ENCODE results near the gene IMPDH2.
"Not testable (repeated sequence)": the region's sequence is repeated elsewhere in the genome, so short reads cannot be mapped to it uniquely, and the experiment has no call there.

The IMPDH2 gene

DNA sequence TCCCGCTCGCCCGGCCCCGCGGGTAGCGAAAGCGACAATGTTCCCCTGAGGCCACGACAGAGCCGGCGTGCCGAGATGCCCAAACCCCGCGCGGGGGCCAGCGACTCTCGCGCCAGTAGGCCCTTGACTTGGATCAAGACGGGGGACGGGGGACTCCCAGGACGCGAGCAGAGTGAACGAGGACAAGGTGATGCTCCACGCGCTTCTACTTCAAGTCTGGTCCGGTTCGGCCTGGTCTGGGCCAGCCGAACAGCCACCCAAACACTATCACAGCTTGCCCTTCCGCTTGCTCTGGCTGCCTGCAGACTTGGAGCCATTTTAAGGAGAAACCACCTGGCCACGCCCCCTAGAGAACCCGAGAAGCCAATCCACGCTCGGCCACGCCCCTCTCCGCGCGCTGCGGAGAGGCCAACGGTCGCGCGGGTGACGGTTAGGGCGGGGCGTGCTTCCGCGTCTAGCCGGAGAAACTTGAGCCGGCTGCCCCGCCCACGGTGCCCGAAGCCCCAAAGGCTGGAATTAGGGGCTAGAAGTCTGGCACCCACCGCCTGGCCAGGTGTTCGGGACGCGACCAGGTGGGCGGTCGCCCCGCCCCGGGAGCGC lies 7.9 kb downstream of the IMPDH2 start:
- DNase-seq: peak; percentile 99

DNA sequence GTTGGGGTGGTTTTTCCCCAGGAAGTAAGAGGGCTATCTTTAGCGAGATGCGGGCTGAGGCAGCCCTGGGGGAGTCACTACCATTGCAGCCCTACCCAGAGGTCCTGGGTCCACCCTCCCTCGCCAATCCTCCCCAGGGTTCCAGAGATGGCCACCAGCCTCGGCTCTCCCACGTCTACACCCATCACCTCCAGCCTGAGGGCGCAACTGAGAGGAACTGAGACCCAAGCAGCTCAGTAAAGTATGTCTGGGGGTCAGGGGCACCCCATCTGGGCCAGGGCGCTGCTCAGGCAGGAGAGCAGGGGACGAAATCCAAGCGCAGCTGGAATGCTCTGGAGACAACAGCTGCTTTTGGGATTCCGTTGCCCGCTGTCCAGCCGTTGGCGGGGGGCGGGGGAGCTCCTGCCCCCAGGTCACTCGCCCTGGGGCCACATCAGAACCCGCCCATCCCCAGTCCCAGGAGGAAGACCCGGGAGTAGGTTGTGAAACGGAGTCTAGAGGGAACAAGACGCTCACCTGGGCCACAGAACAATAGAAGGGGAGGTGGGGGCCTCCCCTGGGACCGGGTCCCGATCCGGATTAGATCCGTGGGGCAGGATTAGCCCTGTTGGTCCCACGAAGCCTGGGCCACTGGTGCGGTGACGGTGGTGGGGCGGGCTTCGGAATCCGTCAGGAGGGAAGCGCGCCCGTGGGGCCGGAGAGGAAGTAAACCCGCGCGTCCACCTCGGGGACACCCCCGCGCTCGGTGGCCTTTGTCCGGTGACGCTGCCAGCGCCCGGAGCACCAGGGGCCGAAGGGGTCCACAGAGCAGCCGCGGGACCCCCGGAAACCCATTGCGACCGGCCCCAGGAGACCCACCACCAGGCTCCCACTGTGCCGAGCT lies 8.6 kb downstream of the IMPDH2 start:
- peak; percentile 49 for DNase-seq

DNA sequence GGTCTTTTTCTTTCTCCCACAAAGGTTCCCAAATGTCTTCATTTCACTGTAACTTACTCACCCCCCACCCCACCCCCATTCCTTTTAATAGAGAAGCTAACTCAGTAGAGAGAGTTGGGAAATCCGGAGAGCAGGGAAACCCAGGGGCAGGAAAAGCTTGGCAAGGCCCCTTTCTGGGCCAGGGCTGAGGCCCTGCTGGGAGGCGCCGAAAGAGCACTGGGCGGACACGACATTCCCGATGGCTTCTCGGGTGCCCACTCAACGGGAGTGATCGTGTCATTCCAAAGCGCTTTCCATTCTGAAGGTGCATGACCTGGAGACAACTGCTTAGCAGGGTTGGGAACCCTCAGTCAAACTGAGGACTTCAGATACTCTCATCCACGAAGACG lies 9.3 kb downstream of the IMPDH2 start:
- no peak for DNase-seq

DNA sequence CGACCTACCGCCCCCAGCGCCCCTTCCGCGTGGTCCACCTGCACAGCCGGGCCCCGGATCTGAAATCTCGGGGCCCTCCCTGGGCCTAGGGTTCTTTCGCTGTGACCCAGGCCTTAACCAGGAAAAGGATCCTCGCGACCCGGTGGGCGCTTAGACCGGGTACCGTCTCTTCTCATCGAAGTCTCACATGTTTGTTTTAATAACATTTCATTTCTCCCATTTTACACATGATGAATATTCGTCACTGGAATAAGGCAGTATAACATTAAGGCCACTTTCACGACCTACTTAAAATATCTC lies 10.5 kb downstream of the IMPDH2 start:
- DNase-seq: no peak

DNA sequence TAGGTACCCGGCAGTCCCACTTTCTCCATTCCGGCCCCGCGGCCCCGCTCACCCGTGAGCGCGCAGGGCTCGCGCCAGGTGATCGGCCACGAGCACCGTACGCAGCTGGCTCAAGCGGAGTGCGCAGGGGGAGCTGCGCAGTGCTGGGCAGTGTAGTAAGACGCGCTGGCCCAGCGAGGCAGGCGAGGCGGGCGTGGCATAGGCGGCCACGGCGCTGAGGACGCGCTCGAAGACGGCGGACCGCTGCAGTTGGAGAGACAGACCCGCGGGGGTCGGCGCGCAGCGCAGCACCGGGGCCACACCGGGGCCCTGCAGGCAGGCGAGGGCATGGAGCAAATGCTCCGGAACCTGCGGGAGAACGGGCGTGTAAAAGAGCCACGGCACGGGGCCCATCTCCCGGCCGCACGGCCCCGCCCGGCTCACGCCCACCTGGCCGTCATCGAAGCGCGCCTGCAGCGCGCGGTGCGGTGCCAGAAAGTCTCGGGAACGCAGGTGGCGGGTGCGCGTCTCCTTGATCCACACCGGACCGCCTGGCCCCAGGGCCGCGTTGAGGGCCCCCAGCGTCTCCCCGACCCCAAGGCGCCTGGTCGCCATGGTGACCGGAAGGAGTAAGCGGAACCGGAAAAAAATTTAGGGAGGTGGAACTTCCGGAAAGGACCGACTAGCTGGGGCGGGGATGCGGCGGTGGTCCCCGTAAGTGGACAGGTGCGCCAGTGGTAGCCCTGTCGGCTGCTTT lies 11.1 kb downstream of the IMPDH2 start, which contains the start of gene DALRD3:
Gene DALRD3 (minus strand): TSS at position 610 of the 736 bp plus-strand sequence. CDS start 16 bp downstream, at position 594.
- peak; percentile 70 for DNase-seq

DNA sequence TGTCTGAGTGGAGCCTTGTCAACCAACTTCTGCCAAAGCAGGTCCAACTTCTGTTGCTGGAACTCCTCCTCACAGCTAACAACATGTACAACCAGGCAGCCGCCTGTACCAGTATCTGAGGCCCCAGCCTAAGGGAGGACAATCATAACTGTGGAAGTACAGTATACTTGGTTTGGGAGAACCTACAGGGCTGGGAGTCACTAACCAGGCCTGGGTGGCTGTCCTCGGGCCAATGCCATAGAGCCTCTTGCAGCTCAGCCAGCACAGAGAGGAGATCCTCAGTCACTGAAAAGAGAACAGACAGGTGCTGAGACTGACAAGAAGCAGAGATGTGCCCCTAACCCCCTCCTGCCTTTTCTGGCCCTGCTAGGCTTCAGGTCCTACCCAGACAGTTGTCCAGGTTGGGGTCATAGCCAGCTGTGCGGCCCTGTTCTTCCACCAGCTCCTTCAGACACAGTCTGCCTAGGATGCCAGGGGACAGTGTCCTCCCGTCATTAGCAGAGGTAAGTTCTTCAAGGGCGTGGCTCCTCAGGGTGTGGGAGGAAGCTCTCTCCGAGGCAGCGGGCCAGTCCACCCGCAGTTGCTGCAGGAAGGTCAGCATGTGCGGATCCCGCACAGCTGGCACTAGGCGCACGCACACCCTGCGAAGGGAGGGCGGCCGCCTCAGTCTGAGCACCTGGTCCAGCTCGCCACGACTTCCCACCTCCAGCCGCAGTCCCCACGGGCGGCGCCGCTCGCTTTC lies 11.8 kb downstream of the IMPDH2 start:
- DNase-seq: no peak

DNA sequence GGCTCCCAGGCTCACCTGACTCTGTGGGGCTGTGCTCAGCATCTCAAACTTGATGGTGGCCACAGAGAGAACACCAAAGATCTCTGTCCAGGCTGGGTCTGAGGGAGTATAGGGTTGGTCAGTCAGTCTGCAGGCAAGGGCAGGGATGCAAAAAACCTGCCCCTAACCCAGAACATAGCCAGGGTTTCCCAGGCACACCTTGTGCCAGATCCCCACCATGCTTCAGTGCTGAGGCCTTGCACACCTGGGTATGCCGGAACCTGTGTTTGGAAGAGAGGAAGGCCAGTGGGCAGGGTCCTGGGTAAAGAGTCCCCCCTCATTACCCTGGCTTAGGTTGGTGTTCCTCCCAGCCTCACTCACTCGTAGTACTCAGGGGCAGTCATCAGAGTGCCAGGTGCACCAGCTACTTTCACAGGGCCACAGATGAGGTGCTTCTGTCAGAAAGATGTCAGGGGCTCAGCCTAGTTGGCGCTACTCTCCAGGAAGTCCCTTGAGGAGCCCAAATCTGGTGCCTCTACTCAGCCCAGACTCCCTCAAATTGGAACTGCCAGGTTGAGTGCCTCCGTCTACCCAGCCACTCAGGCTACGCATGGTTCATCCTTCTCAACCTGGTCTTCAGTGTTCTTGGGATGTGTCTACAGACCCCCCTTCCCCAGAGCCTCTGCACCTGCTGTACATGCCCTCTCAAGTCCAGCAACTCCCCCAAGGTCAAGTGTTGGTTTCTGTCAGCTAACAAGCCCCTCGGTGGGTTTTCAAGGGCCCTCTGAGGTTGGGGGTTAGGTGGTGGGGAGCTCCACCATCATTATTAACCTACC lies 12.6 kb downstream of the IMPDH2 start:
- no peak for DNase-seq

DNA sequence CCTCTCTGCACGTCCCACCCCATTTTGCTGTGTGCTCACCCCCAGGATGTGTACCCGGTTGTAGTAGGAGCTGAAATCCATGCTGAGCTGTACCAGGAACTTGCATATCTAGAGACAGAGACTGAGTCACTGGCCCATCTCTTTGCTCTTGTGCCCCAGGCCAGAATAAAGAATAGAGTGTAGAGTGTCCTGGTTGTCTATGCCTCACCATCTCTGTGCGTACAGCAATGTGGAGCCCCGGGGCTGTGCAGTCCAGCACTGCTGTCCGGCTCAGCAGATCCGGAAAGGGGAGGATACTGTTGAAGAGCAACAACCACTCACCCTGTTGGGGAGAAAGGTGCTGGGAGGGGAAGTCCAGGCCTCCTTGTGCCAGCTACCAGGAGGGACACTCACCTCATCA lies 13.4 kb downstream of the IMPDH2 start:
- no peak for DNase-seq

DNA sequence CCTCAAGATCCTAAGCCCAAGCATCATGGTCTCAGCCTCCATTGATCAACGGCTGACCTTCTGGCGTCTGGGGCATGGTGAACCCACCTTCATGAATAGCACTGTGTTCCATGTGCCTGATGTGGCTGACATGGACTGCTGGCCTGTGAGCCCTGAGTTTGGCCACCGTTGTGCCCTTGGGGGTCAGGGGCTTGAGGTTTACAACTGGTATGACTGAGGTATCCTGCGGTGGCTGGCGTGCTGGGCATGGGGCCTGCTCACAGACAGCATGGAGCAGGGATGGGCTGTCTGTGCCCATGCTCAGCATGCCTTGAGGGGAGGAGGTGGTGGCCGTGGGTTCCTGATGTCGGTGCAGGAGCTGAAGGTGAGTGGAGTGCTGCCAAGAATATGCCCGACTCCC lies 14.1 kb downstream of the IMPDH2 start:
- DNase-seq: no peak

DNA sequence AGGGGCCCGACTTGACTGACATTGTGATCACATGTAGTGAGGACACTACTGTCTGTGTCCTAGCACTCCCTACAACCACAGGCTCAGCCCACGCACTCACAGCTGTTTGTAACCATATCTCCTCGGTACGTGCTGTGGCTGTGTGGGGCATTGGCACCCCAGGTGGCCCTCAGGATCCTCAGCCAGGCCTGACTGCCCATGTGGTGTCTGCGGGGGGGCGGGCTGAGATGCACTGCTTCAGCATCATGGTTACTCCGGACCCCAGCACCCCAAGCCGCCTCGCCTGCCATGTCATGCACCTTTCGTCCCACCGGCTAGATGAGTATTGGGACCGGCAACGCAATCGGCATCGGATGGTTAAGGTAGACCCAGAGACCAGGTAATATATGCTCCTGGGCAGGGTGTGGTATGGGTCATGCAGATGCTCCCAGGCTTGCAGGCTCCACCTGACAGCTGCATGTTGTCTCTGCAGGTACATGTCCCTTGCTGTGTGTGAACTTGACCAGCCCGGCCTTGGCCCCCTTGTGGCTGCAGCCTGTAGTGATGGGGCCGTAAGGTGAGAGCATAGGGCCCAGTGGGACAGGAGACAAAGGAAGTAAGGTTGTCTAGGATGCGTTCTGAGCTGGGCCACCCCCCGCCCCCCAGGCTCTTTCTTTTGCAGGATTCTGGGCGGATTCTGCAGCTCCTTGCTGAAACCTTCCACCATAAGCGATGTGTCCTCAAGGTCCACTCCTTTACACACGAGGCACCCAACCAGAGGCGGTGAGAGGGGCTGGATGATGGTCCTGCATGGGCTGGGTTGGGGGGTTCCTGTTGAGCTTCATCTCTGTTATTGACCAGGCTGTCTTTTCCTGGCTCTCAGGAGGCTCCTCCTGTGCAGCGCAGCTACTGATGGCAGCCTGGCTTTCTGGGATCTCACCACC lies 15.2 kb downstream of the IMPDH2 start:
- peak; percentile 72 for DNase-seq

DNA sequence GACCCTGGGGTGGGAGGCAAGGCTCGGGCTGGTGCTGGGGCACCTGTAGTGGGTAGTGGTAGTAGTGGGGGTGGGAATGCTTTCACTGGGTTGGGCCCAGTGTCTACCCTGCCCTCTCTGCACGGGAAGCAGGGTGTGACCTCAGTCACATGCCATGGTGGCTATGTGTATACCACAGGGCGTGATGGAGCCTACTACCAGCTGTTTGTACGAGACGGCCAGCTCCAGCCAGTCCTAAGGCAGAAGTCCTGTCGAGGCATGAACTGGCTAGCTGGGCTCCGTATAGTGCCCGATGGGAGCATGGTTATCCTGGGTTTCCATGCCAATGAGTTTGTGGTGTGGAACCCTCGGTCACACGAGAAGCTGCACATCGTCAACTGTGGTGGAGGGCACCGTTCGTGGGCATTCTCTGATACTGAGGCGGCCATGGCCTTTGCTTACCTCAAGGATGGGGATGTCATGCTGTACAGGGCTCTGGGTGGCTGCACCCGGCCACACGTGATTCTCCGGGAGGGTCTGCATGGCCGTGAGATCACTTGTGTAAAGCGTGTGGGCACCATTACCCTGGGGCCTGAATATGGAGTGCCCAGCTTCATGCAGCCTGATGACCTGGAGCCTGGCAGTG lies 16.0 kb downstream of the IMPDH2 start:
- no peak for DNase-seq

DNA sequence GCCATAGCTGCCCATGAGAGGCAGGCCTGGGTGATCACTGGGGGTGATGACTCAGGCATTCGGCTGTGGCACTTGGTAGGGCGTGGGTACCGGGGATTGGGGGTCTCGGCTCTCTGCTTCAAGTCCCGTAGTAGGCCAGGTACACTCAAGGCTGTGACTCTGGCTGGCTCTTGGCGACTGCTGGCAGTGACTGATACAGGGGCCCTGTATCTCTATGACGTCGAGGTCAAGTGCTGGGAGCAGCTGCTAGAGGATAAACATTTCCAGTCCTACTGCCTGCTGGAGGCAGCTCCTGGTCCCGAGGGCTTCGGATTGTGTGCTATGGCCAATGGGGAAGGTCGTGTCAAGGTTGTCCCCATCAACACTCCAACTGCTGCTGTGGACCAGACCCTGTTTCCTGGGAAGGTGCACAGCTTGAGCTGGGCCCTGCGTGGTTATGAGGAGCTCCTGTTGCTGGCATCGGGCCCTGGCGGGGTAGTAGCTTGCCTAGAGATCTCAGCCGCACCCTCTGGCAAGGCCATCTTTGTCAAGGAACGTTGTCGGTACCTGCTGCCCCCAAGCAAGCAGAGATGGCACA lies 16.7 kb downstream of the IMPDH2 start:
- no peak for DNase-seq

DNA sequence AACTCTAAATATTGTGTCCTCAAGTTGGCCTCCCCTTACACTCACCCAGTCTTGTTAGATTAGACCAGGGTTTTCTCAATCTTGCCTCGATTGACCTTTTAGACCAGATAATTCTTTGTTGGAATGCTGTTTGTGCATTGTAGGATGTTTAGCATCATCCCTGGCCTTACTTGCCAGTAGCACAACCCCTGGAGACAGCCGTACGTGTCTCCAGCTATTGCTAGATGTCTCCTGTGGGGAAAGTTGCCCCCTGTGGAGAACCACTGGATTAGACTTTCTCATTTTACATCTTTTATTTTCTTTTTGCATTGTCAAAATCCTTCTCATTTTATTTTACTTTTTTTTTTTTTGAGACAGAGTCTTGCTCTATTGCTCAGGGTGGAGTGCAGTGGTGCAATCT lies 19.8 kb downstream of the IMPDH2 start:
- DNase-seq: no peak

DNA sequence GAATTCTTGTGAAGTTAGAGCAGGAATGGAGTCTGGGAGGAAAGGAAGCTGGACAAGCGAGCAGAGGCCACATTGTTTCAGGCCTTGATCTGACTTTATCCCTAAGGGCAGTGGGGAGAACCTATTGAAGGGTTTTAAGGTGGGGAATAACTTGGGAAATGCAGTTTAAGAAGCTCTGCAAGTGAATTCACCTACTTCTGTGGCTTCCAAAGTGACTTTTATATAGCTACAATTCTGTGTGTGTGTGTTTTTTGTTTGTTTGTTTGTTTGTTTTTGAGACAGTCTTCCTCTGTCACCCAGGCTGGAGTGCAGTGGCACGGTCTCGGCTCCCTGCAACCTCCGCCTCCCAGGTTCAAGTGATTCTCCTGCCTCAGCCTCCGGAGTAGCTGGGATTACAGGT lies 20.6 kb downstream of the IMPDH2 start:
- DNase-seq: not testable (repeated sequence)

DNA sequence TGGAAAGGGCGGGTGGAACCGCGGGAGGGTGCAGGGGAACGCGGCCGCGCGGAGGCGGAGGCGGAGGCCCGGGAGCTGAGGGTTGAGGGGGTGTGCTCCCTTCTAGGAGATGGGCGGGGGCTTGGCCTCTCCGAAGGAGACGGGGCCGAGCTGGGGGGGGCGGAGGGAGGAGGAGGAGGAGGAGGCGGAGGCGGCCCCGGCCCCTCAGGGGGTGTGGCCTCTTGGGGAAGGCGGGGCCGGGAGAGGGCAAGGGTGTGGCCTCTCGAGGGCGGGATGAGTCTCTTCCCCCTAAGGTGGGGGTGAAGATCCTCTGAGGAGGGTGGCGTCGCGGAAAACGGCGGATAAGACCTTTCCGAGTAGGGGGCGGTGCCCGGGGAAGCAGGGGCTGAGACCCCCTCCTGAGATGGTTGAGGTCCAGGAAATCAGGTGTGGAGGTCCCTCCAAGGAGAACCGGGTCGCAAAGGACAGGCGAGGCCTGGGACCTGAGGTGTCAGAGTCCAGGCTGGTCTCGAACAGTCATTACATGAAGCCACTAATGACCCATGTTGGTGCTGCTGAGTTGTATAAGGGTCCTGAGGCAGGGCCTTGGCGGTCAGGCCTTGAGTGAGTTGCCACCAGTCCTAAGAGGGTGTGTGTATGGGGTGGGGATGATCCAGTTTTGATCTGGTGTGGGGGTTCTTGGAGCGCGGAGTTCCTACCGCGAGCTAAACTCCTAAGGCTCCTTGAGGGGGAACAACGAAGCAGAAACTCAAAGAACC lies 21.2 kb downstream of the IMPDH2 start:
- peak; percentile 91 for DNase-seq

DNA sequence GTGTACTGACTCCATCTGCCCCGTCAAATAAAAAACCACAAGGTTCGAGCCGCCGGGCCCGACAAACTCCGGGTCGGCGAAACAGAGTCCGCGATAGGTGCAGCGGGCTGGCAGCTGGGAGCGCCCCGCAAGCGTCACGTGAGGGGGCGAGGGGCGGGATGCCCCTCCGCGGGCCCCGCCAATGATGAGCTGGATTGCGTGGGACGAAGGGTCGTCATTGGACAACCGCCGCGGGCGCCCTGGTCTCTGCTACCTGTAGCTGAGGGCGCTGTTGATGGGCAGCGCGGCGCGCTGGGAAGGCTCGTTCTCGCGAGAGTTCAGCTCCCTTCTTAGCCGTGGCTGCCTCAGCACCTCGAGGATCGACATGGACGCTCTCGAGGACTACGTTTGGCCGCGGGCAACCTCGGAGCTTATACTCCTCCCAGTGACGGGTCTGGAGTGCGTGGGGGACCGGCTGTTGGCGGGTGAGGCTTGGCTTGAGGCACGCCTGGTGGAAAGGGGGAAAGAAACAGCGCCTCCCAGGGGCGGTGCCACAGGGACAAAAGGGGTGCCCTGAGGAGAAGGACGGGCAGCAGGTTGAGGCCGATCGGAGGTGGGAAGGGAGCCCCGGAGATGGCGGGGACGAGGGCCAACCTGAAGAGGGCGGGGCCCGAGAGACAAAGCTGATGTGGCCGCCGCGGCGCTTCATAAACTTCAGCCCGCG lies 22.0 kb downstream of the IMPDH2 start, which contains the start of gene WDR6:
Gene WDR6 (plus strand): TSS at position 324 of the 703 bp plus-strand sequence. CDS start 41 bp downstream, at position 365.
- peak; percentile 99 for DNase-seq

DNA sequence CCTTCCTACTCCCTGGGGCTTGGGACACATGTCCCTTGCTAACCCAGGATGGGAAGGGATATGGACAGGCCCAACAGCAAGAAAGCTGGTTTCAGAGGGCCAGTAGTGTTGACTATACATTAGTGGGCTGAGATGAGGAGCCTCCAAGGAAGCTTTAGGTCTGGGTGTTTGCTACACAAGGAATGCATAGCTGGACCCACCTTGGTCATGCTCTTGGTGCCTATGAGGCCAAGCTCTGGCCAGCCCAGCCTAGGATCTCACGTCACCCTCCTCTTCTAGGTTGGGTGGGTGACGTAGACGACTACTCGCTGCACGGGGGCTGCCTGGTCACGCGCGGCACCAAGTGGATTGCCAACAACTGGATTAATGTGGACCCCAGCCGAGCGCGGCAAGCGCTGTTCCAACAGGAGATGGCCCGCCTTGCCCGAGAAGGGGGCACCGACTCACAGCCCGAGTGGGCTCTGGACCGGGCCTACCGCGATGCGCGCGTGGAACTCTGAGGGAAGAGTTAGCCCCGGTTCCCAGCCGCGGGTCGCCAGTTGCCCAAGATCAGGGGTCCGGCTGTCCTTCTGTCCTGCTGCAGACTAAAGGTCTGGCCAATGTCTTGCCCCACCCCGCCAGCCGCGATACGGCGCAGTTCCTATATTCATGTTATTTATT lies 22.7 kb downstream of the IMPDH2 start:
- no peak for DNase-seq

DNA sequence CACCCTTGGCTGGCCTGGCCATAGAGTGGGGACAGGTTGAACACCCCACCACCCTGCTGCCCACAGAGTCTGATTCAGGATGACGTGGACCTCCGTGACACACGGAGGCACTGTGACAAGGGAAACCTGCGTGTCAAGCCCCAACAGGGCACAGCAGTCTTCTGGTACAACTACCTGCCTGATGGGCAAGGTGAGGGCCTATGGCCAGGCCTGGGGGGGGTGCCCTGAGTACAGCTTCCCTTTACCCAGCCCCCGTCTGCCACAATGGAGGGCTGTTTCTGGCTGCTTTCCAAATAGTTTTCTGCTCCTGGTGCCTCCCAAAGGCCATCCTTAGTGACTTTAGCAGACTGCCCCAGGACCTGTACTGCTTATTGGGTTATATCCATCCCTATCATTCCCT lies 23.2 kb downstream of the IMPDH2 start:
- no peak for DNase-seq
